IMR-90 (cell line): ENCODE measurements around the gene PRDM2.

ENCODE experiments used
- BHLHE40 ChIP-seq: fragments of 150-350 bp; IDR thresholded peaks from 2 replicates; pipeline ENCODE4 v1.6.1; 2016; ENCODE audit warnings: mild to moderate bottlenecking, low read depth, low read length
- CHD1 ChIP-seq: IDR thresholded peaks from 2 replicates; pipeline ENCODE4 v1.6.1; 2012; ENCODE audit warnings: low read depth, low read length, improper control_type of control experiment
- MAZ ChIP-seq: IDR thresholded peaks from 2 replicates; pipeline ENCODE4 v1.6.1; 2012; ENCODE audit warnings: low read depth, mild to moderate bottlenecking, low read length, improper control_type of control experiment, moderate library complexity, borderline replicate concordance
- MXI1 ChIP-seq: IDR thresholded peaks from 2 replicates; pipeline ENCODE4 v1.6.1; 2012; ENCODE audit warnings: low read depth, mild to moderate bottlenecking, low read length, moderate library complexity, borderline replicate concordance
- POLR2A ChIP-seq: IDR thresholded peaks from 2 replicates; pipeline ENCODE4 v1.6.1; 2012; ENCODE audit warnings: mild to moderate bottlenecking, low read depth, low read length
- RAD21 ChIP-seq: IDR thresholded peaks from 2 replicates; pipeline ENCODE4 v1.6.1; 2012; ENCODE audit warnings: low read length, improper control_type of control experiment
- RCOR1 ChIP-seq: IDR thresholded peaks from 2 replicates; pipeline ENCODE4 v1.6.1; 2012; ENCODE audit warnings: mild to moderate bottlenecking, low read length, improper control_type of control experiment; ENCODE audit not compliant: insufficient replicate concordance
- SMC3 ChIP-seq: fragments of 150-350 bp; IDR thresholded peaks from 2 replicates; pipeline ENCODE4 v1.6.1; 2016; ENCODE audit warnings: low read depth, mild to moderate bottlenecking, antibody characterized with exemption, low read length, moderate library complexity
- TF ChIP-seq, protein P1 (sequence below): conservative IDR thresholded peaks from 2 replicates; pipeline ENCODE4 v1.5.1; 2012; ENCODE audit warnings: mild to moderate bottlenecking, low read depth, low read length, improper control_type of control experiment

GRCh38 chr1:13651279-13651678, 48.7 kb upstream of the PRDM2 start:
- TF ChIP-seq, protein P1, sequence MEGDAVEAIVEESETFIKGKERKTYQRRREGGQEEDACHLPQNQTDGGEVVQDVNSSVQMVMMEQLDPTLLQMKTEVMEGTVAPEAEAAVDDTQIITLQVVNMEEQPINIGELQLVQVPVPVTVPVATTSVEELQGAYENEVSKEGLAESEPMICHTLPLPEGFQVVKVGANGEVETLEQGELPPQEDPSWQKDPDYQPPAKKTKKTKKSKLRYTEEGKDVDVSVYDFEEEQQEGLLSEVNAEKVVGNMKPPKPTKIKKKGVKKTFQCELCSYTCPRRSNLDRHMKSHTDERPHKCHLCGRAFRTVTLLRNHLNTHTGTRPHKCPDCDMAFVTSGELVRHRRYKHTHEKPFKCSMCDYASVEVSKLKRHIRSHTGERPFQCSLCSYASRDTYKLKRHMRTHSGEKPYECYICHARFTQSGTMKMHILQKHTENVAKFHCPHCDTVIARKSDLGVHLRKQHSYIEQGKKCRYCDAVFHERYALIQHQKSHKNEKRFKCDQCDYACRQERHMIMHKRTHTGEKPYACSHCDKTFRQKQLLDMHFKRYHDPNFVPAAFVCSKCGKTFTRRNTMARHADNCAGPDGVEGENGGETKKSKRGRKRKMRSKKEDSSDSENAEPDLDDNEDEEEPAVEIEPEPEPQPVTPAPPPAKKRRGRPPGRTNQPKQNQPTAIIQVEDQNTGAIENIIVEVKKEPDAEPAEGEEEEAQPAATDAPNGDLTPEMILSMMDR, result no peak
- TF ChIP-seq POLR2A (no peak), CHD1 (no peak), RAD21 (no peak), MAZ (no peak), RCOR1 (no peak), MXI1 (no peak), SMC3 (no peak), BHLHE40 (no peak)
